Measurements from ENCODE around the gene CFDP1. TPM values are rescaled to one million over a fixed set of nuclear protein-coding genes. Genes with fewer than 3 reads are reported as not detected.

The CFDP1 gene
- total and polyA plus RNA-seq, 2 of the 13 experiments (the other 11 are each of a cell fraction or from before 2014, with no cell fraction given) = 78.6 to 153 TPM

DNA sequence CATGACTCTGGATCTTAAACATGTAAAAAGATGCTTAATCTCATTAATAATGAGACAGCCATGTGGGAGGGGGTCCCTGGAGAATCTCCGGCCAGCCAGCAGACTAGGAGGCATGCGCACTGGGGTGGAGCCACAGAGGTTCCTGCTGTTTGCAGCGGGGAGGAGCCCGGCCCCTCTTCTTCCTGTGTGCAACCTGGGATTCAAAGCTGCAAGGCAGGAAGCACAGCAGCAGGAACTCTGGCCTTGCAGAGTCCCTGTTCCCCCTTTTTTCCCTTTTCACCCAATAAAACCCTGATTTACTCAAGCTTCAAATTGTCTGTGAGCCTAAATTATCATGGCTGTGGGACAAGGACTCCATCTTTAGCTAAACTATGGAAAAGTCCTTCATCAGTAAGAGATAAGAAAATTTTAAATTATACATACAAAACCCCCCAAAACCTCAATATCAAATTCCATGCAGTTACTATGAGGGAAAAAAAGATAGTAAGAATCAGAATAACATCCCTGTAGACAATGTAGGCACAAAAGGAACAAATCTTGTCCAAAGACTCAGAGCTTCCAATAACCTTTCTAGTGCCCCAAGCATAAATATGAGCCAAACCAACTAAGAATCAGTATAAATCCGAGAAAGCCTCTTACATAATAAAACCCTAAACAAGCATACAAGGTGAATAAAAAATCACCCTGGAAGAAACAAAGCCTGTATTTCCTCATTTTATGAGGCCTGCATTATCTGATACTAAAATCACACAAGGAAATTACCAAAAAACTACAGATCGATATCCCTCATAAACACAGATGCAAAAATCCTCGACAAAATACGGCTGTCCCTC, 12.1 kb downstream of the CFDP1 start (continued):
- TF ChIP-seq, protein P1, sequence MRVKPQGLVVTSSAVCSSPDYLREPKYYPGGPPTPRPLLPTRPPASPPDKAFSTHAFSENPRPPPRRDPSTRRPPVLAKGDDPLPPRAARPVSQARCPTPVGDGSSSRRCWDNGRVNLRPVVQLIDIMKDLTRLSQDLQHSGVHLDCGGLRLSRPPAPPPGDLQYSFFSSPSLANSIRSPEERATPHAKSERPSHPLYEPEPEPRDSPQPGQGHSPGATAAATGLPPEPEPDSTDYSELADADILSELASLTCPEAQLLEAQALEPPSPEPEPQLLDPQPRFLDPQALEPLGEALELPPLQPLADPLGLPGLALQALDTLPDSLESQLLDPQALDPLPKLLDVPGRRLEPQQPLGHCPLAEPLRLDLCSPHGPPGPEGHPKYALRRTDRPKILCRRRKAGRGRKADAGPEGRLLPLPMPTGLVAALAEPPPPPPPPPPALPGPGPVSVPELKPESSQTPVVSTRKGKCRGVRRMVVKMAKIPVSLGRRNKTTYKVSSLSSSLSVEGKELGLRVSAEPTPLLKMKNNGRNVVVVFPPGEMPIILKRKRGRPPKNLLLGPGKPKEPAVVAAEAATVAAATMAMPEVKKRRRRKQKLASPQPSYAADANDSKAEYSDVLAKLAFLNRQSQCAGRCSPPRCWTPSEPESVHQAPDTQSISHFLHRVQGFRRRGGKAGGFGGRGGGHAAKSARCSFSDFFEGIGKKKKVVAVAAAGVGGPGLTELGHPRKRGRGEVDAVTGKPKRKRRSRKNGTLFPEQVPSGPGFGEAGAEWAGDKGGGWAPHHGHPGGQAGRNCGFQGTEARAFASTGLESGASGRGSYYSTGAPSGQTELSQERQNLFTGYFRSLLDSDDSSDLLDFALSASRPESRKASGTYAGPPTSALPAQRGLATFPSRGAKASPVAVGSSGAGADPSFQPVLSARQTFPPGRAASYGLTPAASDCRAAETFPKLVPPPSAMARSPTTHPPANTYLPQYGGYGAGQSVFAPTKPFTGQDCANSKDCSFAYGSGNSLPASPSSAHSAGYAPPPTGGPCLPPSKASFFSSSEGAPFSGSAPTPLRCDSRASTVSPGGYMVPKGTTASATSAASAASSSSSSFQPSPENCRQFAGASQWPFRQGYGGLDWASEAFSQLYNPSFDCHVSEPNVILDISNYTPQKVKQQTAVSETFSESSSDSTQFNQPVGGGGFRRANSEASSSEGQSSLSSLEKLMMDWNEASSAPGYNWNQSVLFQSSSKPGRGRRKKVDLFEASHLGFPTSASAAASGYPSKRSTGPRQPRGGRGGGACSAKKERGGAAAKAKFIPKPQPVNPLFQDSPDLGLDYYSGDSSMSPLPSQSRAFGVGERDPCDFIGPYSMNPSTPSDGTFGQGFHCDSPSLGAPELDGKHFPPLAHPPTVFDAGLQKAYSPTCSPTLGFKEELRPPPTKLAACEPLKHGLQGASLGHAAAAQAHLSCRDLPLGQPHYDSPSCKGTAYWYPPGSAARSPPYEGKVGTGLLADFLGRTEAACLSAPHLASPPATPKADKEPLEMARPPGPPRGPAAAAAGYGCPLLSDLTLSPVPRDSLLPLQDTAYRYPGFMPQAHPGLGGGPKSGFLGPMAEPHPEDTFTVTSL (CRISPR knock-in tag; IDR thresholded peaks at IDR 0.05; ENCODE audit: borderline replicate concordance) = no peak
- TF ChIP-seq ZNF350 (CRISPR knock-in tag; IDR thresholded peaks at IDR 0.05; ENCODE audit: borderline replicate concordance, low read depth) (no peak), ELF1 (CRISPR knock-in tag; IDR thresholded peaks at IDR 0.05) (peak; percentile 74), CBX5 (CRISPR knock-in tag; IDR thresholded peaks at IDR 0.05; ENCODE audit: borderline replicate concordance) (peak; percentile 43; the same call in 1 of the 2 replicates), ZNF629 (CRISPR knock-in tag; conservative IDR thresholded peaks at IDR 0.05) (no peak), TGIF2 (CRISPR knock-in tag; IDR thresholded peaks at IDR 0.05) (no peak), ZNF552 (CRISPR knock-in tag; IDR thresholded peaks at IDR 0.05; ENCODE audit: borderline replicate concordance) (no peak), RXRA (CRISPR knock-in tag; IDR thresholded peaks at IDR 0.05) (no peak), ZFP1 (CRISPR knock-in tag; IDR thresholded peaks at IDR 0.05) (no peak), GABPA (IDR thresholded peaks at IDR 0.05; ENCODE audit: low read depth, low read length) (peak; percentile 53; the same call in 1 of the 2 replicates), GABPA (CRISPR knock-in tag; IDR thresholded peaks at IDR 0.05; ENCODE audit: low read depth) (peak; percentile 86), ZFP62 (CRISPR knock-in tag; IDR thresholded peaks at IDR 0.05) (no peak), ZNF572 (CRISPR knock-in tag; IDR thresholded peaks at IDR 0.05) (no peak), SETDB1 (CRISPR knock-in tag; IDR thresholded peaks at IDR 0.05; ENCODE audit: borderline replicate concordance) (no peak)
- TF ChIP-seq, protein P2, sequence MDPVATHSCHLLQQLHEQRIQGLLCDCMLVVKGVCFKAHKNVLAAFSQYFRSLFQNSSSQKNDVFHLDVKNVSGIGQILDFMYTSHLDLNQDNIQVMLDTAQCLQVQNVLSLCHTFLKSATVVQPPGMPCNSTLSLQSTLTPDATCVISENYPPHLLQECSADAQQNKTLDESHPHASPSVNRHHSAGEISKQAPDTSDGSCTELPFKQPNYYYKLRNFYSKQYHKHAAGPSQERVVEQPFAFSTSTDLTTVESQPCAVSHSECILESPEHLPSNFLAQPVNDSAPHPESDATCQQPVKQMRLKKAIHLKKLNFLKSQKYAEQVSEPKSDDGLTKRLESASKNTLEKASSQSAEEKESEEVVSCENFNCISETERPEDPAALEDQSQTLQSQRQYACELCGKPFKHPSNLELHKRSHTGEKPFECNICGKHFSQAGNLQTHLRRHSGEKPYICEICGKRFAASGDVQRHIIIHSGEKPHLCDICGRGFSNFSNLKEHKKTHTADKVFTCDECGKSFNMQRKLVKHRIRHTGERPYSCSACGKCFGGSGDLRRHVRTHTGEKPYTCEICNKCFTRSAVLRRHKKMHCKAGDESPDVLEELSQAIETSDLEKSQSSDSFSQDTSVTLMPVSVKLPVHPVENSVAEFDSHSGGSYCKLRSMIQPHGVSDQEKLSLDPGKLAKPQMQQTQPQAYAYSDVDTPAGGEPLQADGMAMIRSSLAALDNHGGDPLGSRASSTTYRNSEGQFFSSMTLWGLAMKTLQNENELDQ (CRISPR knock-in tag; IDR thresholded peaks at IDR 0.05; ENCODE audit: borderline replicate concordance) = no peak
- TF ChIP-seq, protein P3, sequence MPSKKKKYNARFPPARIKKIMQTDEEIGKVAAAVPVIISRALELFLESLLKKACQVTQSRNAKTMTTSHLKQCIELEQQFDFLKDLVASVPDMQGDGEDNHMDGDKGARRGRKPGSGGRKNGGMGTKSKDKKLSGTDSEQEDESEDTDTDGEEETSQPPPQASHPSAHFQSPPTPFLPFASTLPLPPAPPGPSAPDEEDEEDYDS (CRISPR knock-in tag; IDR thresholded peaks at IDR 0.05) = 0 out of 2 replicates have a peak, but pooled peaks have one; percentile 48
- TF ChIP-seq, protein P4, sequence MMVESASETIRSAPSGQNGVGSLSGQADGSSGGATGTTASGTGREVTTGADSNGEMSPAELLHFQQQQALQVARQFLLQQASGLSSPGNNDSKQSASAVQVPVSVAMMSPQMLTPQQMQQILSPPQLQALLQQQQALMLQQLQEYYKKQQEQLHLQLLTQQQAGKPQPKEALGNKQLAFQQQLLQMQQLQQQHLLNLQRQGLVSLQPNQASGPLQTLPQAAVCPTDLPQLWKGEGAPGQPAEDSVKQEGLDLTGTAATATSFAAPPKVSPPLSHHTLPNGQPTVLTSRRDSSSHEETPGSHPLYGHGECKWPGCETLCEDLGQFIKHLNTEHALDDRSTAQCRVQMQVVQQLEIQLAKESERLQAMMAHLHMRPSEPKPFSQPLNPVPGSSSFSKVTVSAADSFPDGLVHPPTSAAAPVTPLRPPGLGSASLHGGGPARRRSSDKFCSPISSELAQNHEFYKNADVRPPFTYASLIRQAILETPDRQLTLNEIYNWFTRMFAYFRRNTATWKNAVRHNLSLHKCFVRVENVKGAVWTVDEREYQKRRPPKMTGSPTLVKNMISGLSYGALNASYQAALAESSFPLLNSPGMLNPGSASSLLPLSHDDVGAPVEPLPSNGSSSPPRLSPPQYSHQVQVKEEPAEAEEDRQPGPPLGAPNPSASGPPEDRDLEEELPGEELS (CRISPR knock-in tag; IDR thresholded peaks at IDR 0.05) = no peak
- TF ChIP-seq, protein P5, sequence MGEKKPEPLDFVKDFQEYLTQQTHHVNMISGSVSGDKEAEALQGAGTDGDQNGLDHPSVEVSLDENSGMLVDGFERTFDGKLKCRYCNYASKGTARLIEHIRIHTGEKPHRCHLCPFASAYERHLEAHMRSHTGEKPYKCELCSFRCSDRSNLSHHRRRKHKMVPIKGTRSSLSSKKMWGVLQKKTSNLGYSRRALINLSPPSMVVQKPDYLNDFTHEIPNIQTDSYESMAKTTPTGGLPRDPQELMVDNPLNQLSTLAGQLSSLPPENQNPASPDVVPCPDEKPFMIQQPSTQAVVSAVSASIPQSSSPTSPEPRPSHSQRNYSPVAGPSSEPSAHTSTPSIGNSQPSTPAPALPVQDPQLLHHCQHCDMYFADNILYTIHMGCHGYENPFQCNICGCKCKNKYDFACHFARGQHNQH (CRISPR knock-in tag; IDR thresholded peaks at IDR 0.05) = peak; percentile 40; the same call in 1 of the 2 replicates

Data from HepG2 (cell line).